Endothelial cell of coronary artery (primary cell): ENCODE results near the gene GPR150. TPM values are rescaled to one million over a fixed set of nuclear protein-coding genes. Genes with fewer than 3 reads are reported as not detected.

ENCODE experiments used
- total RNA-seq: library from RNA; depleted of rRNA; stranded (reverse); fragments of >200 nt; gene quantifications from 2 replicates; pipeline ENCODE4 v1.2.3, GENCODE V29; 2014

Gene GPR150
- total RNA-seq, result 0.18 and 0.19 TPM in 2 replicates

DNA sequence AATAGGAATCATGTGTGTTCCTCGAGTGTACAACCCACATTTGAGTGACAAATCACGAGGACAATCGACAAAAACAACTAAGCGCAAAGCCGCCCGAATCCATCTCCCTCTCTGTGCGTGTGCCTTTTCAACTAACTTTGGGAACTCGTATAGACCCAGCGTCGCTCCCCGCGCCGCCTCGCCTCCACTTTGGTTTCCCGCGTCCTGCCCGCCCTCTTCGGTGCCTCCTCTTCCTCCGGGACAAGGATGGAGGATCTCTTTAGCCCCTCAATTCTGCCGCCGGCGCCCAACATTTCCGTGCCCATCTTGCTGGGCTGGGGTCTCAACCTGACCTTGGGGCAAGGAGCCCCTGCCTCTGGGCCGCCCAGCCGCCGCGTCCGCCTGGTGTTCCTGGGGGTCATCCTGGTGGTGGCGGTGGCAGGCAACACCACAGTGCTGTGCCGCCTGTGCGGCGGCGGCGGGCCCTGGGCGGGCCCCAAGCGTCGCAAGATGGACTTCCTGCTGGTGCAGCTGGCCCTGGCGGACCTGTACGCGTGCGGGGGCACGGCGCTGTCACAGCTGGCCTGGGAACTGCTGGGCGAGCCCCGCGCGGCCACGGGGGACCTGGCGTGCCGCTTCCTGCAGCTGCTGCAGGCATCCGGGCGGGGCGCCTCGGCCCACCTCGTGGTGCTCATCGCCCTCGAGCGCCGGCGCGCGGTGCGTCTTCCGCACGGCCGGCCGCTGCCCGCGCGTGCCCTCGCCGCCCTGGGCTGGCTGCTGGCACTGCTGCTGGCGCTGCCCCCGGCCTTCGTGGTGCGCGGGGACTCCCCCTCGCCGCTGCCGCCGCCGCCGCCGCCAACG lies at the start of gene GPR150:
GPR150 (plus strand) TSS at position 58 of the 840 bp plus-strand sequence; CDS start at position 247, 189 bp downstream.

DNA sequence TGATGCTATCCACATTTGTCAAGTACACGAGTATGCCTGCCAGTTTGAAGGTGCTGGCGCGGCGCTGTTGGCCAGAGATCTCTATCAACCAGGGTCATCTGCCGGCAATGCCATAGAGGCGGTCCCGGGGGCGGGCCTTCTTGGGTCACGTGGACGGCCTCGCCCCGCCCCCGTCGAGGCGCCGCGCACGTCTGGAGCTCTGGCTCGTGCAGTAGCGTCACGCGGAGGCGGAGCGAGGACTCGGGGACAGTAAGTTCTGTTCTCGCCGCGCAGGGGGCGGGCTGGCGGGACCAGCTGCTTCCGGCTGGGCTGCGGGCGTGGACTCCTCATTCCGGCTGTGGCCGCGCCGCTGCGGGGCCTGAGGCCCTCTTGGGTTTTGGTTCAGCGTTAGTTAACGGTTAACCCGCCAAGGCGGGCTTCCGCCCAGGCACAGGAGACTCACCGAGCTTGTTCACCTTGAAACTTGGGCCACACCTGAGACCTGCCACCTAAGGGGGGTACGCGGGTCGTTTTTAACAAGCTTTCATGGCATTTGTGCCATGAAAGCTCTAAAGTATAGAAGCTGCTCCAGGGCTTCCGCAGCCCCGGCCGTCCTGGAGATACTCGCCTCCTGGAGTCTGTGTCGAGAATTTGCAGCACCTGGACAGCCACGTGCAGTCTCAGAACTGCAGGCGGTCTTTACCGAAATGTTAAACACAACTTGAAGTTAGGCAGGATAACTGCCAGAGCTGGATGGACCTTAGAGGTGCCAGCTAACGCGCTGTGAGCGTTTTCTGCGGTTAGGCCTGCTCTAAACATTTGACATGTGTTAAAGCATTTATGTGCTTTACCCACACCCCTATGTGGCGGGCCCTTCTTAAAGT lies 26.9 kb downstream of the GPR150 start, which contains the start of gene RFESD:
RFESD (plus strand) TSS at position 209 of the 863 bp plus-strand sequence. CDS start 5,495 bp downstream, outside the sequence.

Other genes with a start within 250 kb of the GPR150 start
- not detected in 2 replicates for gene FAM81B, start 228.7 kb upstream of the GPR150 start, total RNA-seq
- gene SKIC3, start 65.1 kb upstream of the GPR150 start, total RNA-seq, result 113 and 154 TPM in 2 replicates
- gene ARSK, start 65.0 kb upstream of the GPR150 start, total RNA-seq, result 7.3 and 14.2 TPM in 2 replicates
- gene RFESD, start 26.7 kb downstream of the GPR150 start, total RNA-seq, result 1.3 and 1.7 TPM in 2 replicates
- gene SPATA9, start 62.9 kb downstream of the GPR150 start, total RNA-seq, result 0.18 TPM in 1 of 2 replicates, not detected in the other
- gene RHOBTB3, start 111.2 kb downstream of the GPR150 start, total RNA-seq, result 64.1 and 91.1 TPM in 2 replicates
- 15.8 and 19.6 TPM in 2 replicates for gene GLRX, start 202.6 kb downstream of the GPR150 start, total RNA-seq